Cardiac fibroblast (primary cell): ENCODE results near the gene COL13A1.

Experiments
- DNase-seq, 2 donors: peaks; one replicate each; pipeline versions ENCODE4 v3.0.0 to v3.0.0-alpha.2; 2010; ENCODE audit warnings: low read depth in 2 of 2
- H3K4me3 ChIP-seq, 2 donors: replicated peaks in 1 of 2; 1 replicate in 1 of 2; 2 replicates in 1 of 2; pipeline ENCODE4 v1.5.1; 2011; ENCODE audit warnings: low read depth in 2 of 2, low read length in 2 of 2, mild to moderate bottlenecking in 2 of 2, moderate library complexity in 1 of 2
- CTCF ChIP-seq: IDR thresholded peaks from one replicate; pipeline ENCODE4 v1.5.1; 2011; ENCODE audit warnings: low read depth, mild to moderate bottlenecking, low read length, inconsistent platforms

Gene COL13A1

GRCh38 chr10:69845574-69846292 lies 44.0 kb downstream of the COL13A1 start:
- no peak for TF ChIP-seq CTCF
- H3K4me3 ChIP-seq, result no peak overlapping the region
- peak; percentile 48 to 70 for DNase-seq

GRCh38 chr10:69846293-69846921 lies 44.7 kb downstream of the COL13A1 start:
- no peak for TF ChIP-seq CTCF
- DNase-seq, result no peak

GRCh38 chr10:69847458-69847857 lies 45.8 kb downstream of the COL13A1 start:
- H3K4me3 ChIP-seq, result no peak overlapping the region
- TF ChIP-seq CTCF, result no peak
- DNase-seq, result no peak

More at GRCh38 chr10:69846293-69846921, 44.7 kb downstream of the COL13A1 start:
- H3K4me3 ChIP-seq, result no peak overlapping the region

GRCh38 chr10:69847883-69848282 lies 46.2 kb downstream of the COL13A1 start:
- H3K4me3 ChIP-seq, result no peak overlapping the region
- DNase-seq, result peak in 1 of 2 donors; percentile 30
- no peak for TF ChIP-seq CTCF

GRCh38 chr10:69848454-69848853 lies 46.7 kb downstream of the COL13A1 start:
- no peak overlapping the region for H3K4me3 ChIP-seq
- DNase-seq, result no peak
- TF ChIP-seq CTCF, result no peak

GRCh38 chr10:69849825-69850224 lies 48.1 kb downstream of the COL13A1 start:
- no peak overlapping the region for H3K4me3 ChIP-seq
- TF ChIP-seq CTCF, result no peak
- DNase-seq, result no peak
